HEK293T (cell line): ENCODE results near the gene GRID1.

Experiments used
- ELF4 ChIP-seq: fragments of 450-650 bp; IDR thresholded peaks from 2 replicates; pipeline ENCODE4 v1.6.1; 2017; ENCODE audit warnings: antibody characterized with exemption
- FOXM1 ChIP-seq: fragments of 450-650 bp; IDR thresholded peaks from 2 replicates; pipeline ENCODE4 v1.6.1; 2017; ENCODE audit warnings: mild to moderate bottlenecking, borderline replicate concordance
- PKNOX1 ChIP-seq: fragments of 450-650 bp; IDR thresholded peaks from 2 replicates; pipeline ENCODE4 v1.6.1; 2016
- SP1 ChIP-seq: fragments of 450-650 bp; IDR thresholded peaks from 2 replicates; pipeline ENCODE4 v1.6.1; 2017

DNA sequence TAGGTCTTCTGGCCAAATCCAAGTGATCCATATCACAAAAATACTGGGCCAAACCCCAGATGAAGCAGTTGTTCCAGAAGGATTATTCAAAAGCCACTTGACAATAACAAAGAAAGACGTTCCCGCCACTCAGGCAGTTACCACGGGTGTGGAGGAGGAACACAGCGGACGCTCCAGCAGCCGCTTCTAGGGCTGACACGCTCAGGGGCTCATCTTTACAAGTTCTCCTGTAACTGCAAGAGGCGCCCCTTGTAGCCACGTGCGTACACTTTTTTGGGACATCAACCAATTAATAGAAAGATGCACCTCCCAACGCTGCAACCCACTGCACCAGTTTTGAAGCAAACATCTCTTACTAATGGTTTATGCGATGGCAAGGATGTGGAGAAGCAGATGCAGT, 159.4 kb downstream of the GRID1 start:
- TF ChIP-seq FOXM1 (no peak), ELF4 (no peak), PKNOX1 (no peak), SP1 (no peak)
